Stimulated activated CD8-positive, alpha-beta memory T cell treated with anti-CD3 and anti-CD28 coated beads, Interleukin-12 subunit alpha, Interleukin-12 subunit beta, amount 100 ng/mL, for 4 hours (primary cell): ENCODE results near the gene M1AP.
A peak's percentile ranks its signal among the peaks of the same experiment; 100 is the strongest.

Experiments used
- DNase-seq: peaks from one replicate; pipeline ENCODE4 v3.0.0-alpha.2; 2020; ENCODE audit warnings: low read depth

M1AP gene

GRCh38 chr2:74648009-74648443, at the start of gene M1AP:
Gene M1AP (minus strand): TSS chr2:74648330. CDS start chr2:74640275, 8,055 bp downstream.
- no peak for DNase-seq

GRCh38 chr2:74696829-74697228, 48.7 kb upstream of the M1AP start:
- no peak for DNase-seq

DNA sequence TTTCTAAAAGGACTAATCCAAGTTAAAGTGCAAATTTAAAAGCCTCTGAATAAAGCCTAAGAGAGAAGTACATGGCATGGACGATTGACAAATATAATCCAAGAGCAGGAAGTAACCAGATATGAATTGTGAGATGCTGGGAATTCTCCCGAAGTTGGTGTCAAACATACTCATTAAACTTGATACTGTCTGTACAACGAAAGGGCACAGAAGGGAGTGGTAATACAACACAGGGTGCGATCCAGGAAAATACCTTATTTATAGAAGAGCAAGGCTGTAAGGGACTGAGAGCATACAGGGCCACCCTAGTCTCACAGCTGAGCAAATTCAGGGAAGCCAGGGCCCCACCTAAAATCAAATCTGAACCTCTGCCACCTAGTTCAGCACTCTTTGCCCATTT, 47.5 kb upstream of the M1AP start:
- no peak for DNase-seq

DNA sequence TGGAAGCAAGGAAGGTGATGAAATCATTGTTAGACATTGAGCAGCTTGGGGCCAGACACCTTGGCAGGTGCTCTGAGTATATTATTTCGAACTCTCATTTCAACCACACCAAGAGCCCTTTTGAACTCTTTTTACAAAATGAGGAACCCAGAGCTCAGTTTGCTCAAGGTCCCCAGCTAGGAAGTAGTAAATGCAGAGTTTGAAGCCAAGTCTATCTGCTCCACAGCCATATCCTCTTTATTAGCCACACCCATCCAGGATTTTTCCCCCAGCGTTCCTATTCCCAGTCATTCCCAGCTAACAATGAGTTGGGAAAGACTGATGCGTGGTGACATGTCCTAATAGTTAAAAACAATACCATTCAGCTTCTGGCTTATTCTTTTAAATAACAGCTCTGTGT, 46.2 kb upstream of the M1AP start:
- DNase-seq = no peak

DNA sequence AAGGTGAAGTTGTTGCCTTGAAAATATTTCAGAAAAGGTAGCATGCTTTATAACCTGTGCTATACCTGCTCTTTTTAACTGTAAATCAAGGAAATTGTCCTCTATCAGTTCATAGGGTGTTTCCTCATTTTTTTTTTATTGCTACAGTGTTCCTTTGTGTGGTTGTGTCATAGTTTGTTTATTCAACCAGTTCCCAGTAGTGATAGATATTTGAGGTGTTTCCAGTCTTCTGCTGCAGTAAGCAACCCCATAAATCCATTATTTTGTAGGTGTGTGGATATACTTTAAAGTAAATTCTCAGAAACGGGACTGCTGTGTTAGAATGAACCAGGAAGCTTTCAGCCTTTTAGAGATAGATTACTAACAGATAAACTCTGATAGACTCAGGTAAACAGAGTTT, 45.5 kb upstream of the M1AP start:
- no peak for DNase-seq

- DNase-seq = no peak
Measured at GRCh38 chr2:74693213-74693612, 45.1 kb upstream of the M1AP start.

DNA sequence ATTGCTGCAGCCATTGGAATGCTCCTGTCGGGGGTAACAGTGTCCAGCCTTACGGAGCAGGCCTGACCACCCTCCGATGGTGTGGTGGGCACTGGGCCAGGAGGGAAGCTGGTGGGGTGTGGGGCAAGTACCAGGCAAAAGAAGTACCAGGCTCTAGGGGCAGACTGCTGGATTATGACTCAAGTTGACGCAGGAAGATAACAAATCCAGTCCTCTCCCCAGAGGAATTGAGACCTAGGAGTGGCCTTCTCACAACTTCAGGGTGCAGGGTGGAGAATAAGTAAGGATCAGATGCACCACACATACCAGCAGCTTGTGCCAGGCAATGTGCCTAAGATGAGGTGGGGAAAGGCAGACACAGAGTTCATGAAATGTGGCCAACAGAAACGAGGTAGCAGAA, 43.8 kb upstream of the M1AP start:
- DNase-seq = no peak

DNA sequence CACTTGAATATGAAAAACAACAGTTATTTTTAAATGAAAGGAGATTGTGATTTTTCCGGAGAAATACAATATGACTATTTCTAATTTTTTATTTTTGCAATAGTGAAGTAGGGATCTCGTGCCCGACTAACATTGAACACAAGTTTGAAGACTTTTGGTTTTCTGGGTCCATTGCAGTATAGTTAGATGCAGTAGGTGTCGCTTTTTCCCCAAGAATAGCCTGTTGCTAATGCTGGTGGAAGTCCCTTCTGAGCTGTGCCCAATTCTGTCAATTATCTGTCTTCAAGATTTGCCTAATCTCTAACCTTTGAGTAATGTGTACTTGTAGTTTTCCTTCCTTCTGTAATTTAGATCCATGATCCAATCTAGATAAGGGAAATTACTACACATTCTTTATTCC, 42.4 kb upstream of the M1AP start:
- no peak for DNase-seq

GRCh38 chr2:74689671-74690070, 41.5 kb upstream of the M1AP start:
- no peak for DNase-seq

DNA sequence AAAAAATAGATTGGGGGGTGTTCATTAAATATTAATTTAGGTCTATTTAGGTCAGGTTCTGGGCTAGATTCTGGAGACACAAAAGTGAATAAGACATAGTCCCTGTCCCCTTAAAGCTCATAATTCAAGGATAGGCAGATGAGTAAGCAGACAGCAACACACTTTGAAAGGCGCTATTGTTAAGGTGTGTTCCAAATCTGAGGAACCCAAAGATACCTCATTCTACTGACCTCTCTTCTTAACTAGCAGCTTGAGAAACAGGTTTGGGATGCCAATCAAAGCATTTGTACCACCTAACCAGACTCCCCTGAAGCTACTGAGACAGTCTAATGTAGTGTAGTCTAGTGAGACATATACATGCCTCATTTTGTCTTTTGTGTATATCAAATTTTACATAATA, 40.8 kb upstream of the M1AP start:
- no peak for DNase-seq

DNA sequence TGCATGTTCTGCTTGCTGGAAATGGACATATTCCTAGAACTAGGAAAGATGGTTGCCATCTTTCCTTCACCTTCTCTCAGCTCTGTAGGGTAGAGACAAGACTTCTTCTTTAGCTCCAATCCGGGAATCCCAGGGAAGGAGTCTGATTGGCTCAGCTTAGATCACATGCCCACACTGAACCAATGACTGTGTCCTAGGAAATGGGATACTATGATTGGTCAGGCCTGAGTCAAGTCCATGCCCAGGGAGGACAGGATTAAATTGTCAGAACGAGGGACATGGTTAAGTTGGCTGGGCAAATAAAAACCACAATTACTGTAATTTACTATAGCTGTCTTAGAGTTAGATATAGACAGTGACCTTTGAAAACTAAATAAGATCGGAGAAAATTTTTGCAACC, 37.3 kb upstream of the M1AP start:
- DNase-seq = no peak

DNA sequence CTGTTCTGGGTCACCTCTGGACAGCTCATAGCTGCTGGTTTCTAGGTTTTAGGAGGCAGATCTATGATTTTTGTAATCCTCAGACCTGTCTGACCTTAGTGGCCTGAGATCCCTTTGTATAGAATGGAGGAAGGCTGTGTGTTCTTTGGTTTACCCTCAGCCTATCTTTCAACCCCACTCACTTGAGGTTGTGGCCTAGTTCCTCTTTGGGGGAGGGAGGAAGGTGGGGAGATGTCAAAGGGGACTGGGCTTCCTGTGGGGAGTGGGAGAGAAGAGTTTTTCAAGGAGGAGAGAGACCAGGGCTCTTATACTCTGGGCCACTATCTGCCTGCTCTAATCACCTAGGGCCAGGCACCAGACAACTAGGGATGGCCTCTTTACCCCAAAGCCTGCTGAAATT, 34.4 kb upstream of the M1AP start:
- DNase-seq = no peak

- DNase-seq = no peak
Measured at GRCh38 chr2:74679615-74680014, 31.5 kb upstream of the M1AP start.

GRCh38 chr2:74676331-74676730, 28.2 kb upstream of the M1AP start:
- DNase-seq = no peak

DNA sequence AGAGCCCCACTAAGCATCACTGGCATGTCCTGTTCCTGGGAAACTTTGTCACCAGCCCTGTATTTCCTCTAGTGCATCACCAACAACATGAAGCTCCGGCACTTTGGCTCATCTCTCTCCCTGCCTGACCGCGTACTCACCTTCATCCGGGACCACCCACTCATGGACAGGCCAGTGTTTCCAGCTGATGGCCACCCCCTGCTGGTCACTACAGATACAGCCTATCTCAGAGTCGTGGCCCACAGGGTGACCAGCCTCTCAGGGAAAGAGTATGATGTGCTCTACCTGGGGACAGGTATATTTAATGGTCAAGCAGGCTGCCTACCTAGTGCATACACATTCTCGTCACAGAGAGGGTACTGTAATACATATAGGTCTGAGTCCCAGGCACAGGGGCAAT, 27.0 kb upstream of the M1AP start:
- no peak for DNase-seq

GRCh38 chr2:74673826-74674528, 25.8 kb upstream of the M1AP start:
- no peak for DNase-seq

GRCh38 chr2:74671479-74671878, 23.3 kb upstream of the M1AP start:
- no peak for DNase-seq

GRCh38 chr2:74670263-74670662, 22.1 kb upstream of the M1AP start:
- DNase-seq = no peak

GRCh38 chr2:74668087-74668486, 20.0 kb upstream of the M1AP start:
- no peak for DNase-seq

DNA sequence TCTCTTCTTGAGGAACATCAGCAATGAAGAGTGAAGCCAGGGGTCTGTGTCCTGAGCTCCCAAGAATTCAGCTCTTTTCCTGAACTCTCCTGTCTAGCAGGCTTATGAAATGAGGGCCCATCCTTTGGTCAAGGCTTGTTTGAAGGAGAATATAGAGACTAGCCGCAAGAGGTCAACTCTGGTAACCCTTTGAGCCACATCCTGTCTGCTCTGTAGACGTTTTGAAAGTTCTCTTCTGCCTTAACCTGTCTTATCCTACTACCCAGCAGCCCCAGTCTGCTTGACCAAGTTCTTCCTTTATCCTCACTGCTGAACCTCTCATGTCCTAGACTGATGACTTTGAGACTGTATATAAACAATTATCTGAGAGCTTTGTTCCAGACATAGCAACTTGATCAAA, 11.3 kb upstream of the M1AP start:
- DNase-seq = no peak

- DNase-seq = no peak
Measured at GRCh38 chr2:74658516-74658915, 10.4 kb upstream of the M1AP start.

DNA sequence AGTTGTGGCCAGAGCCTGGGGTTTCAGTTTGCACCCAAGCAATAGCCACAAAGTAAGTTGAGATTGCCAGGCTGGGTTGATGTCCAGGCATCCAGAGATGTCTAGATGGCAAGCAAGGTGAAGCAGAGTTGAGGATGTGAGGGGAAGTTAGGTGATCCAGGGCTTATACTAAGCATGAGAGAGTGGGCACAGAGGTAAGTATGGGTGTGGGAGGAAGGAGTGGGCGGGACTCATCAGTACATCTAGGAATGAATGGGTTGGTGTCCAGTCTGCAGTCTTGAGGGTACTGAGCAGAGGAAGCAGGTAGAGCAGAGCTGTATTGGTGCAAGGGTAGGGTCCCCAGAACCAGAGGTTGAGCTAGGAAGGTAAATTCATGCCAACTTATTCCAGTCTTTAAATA, 7.4 kb upstream of the M1AP start:
- no peak for DNase-seq

GRCh38 chr2:74653985-74654882, 6.1 kb upstream of the M1AP start, which contains the start of gene SEMA4F:
Gene SEMA4F (plus strand): TSS chr2:74654247. CDS start chr2:74654377, 130 bp downstream.
- DNase-seq = peak; percentile 84
